Subcutaneous adipose tissue (tissue), 4 donors: ENCODE measurements around the gene IMP3. TPM values are rescaled to one million over a fixed set of nuclear protein-coding genes. Genes with fewer than 3 reads are reported as not detected.

Experiments used
- CTCF ChIP-seq: fragments of 450-650 bp; IDR thresholded peaks from one replicate; pipeline ENCODE4 v1.5.1; 2016; ENCODE audit warnings: low read depth, mild to moderate bottlenecking, control low read depth, antibody characterized with exemption, moderate library complexity
- total RNA-seq, 4 donors: library from RNA; depleted of rRNA; stranded (reverse); fragments of >200 nt; gene quantifications; one replicate each; pipeline ENCODE4 v1.1.0, GENCODE V29; 2016

Gene IMP3
- total RNA-seq, 4 donors from 2014 or later = 56.1 to 108 (median 85.9) TPM

GRCh38 chr15:75606711-75607699 lies 33.0 kb downstream of the IMP3 start:
- no peak for TF ChIP-seq CTCF

- TF ChIP-seq CTCF = no peak
Observed at GRCh38 chr15:75606026-75606425, 34.0 kb downstream of the IMP3 start.

GRCh38 chr15:75599401-75599800 lies 40.6 kb downstream of the IMP3 start:
- no peak for TF ChIP-seq CTCF

GRCh38 chr15:75598361-75598760 lies 41.7 kb downstream of the IMP3 start:
- no peak for TF ChIP-seq CTCF

- no peak for TF ChIP-seq CTCF
Observed at GRCh38 chr15:75597667-75598341, 42.2 kb downstream of the IMP3 start.

GRCh38 chr15:75596703-75597345 lies 43.2 kb downstream of the IMP3 start:
- TF ChIP-seq CTCF = no peak

- TF ChIP-seq CTCF = no peak
Observed at GRCh38 chr15:75594276-75594675, 45.7 kb downstream of the IMP3 start.
